HG02938 (cell line): Measurements from ENCODE around the gene RGS7BP.

Experiments
- ATAC-seq: cut with Tn5 transposase; IDR thresholded peaks from one replicate; pipeline ENCODE4 v1.9.1; 2021; ENCODE audit warnings: mild to moderate bottlenecking, moderate library complexity; ENCODE audit not compliant: unreplicated experiment

Gene RGS7BP

DNA sequence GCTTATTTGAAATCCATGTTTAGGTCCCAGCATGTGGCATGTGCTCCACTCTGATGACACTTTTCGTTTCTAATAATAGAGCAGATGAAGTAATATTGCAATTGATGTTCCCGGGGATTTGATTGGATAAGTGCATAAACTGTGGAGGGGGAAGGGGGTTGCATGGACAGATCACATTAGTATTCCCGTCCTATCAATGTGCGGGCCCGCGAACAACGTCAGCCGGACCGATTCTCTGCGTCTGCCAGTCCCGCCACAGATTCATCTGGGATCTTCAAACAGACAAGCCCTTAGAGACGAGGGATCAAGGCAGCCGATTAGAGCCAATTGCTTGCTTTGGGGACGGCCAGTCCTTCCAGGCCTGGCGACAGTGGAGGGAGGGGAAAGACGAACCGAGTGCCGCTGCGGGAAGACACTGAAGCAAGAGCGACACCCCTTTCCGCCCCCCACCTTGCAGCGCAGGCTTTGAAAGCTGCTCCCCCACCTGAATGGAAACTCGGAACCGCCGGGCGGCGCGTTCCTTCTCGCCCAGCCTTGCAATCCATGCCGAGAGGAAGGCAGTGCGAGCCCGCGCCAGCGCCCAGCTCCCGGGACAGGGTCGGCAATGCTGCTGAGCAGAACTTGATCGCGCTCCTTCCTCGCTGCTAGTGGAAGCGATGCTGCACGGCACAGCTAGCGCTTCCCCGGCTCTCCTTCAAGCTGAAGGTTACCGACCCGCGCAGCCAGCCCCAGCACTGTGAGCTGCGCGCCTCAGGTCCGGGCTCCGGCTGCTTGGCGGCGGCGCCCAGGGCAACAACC, at the start of gene RGS7BP:
RGS7BP (plus strand) TSS at position 247 of the 798 bp plus-strand sequence. CDS start 610 bp downstream, outside the sequence.
- no peak for ATAC-seq

DNA sequence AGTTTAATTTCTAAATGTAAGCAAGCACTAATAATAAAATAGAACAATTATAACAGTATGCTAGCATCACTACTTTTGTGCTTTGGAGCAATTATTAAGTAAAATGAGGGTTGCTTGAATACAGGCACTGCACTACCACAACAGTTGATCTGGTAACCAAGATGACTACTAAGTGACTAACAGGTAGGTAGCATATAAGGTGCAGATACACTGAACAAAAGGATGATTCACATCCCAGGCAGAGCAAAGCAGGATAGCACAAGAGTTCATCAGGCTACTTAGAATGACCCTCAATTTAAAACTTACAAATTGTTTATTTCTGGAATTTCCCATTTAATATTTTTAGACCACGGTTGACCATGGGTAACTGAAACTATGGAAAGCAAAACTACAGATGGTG, 48.0 kb upstream of the RGS7BP start:
- ATAC-seq: no peak

DNA sequence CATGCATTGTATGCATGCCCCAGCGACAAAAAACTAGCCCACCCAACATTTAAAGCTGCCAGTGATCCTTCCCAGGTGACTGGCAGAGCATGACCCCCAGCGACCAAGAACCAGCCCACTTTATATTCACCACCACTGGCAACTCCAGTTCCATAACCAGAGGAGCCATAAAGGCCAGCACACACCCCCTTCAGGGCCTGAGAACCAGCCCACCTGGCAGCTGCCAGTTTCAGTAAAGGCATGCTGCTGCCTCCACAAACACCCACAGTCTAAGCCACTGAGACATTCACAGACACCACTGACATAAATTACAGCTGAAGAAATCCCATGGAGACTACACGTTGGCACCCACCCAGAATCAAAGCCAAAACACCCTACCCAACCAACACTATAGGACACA, 46.9 kb upstream of the RGS7BP start:
- no peak for ATAC-seq

DNA sequence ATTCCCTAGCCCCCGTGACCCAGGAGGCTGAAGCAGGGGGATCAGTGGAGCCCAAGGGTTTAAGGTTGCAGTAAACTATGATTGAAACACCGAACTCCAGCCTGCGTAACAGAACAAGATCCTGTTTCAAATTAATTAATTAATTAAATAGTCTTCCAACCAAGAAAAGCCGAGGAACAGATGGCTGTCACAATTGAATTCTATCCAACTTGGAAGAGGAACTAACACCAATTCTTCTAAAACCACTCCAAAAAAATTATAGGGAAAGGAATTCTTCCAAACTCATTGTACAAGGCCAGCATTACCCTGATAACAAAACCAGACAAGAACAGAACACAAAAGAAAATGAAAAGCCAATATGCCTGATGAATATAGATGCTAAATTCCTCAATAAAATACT, 43.4 kb upstream of the RGS7BP start:
- ATAC-seq: no peak

DNA sequence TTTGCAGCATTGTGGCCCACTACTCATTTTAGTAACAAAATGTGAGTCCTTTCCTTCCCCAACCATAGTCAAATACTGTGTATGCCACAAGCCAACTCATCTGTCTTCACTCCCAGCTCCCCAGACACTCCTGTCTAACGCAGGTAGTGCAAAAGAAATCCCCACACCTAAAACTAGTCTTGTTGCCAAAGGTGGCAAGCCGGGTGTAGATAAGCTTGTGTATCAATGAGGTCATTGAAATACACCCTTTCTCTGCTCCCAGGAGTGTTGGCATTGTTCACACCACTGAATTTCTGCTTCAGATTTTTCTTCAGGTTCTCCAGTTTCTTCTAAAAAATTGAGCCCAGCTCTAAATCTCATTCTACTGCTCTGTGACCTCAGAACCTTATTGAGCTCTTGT, 19.7 kb upstream of the RGS7BP start:
- no peak for ATAC-seq

DNA sequence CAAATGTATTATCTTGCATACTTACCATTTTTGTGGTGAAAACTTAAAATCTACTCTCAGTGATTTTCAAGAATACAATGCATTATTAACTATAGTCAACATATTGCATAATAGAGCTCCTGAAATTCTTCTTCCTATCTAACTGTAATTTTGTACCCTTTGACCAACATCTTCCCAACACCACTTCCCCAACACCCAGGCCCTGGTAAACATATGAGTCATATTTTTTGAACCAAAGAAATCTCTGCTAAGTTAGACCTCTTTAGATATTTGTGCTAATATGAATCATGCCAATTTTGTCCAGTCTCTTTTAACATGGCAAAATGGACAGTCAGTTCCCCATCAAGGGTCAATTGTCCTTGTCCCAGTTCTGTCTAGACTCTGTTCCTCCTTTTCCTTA, 18.5 kb upstream of the RGS7BP start:
- no peak for ATAC-seq

DNA sequence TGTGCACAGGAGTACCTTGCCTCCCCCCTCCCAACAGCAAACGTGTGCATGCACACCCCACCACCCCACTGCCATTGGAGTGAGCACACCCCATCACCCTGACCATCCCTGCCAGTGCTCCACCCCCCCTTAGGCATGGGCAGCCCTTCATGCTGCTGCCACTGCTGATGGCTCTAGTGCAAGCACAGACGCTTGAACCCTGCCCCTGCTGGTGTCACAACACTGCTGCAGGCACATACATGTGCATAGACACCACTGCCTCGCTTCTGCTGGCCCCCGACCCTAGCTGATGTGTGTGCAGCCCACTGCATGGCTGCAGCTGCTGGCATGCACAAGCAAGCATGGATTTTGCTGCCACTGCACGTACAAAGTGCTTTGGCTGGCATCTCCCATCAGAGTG, 16.0 kb upstream of the RGS7BP start:
- ATAC-seq: no peak

DNA sequence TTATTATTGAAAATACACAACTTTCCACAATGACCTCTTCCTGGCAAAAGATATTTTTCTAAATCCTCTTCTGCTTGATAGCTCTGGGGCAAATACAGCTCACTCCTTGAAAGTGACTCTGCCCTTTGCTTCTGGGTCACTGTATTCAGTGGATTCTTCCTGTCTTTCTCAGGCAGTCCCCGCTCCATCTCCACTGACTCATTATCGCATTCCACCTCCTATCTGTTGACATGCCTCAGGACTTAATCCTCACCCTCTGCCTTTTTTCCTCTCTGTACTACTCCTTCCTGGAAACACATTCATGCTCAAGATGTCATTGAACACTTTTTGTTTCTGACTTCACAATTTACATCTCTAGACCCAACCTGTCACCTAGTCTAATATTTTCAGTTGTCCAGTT, 8.4 kb upstream of the RGS7BP start:
- no peak for ATAC-seq

DNA sequence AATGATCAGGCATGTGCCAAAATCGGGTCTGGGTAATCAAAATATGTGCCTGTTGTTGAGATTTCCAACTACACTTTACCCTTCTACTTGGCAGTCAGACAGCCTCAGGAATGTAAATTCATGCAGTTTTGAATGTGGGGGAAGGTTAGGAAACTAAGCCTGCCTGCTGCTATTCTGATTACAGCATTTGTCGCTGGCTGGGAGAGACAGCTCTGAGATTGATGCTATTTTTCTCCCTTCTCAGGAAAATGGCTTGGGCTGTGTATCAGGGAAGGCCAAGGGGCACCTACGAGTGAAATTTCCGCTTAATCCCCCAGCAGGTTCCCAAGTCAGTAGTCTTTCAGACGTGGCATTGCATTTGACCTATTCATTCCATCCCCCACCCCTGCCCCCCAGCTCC, 3.6 kb upstream of the RGS7BP start:
- ATAC-seq: no peak

DNA sequence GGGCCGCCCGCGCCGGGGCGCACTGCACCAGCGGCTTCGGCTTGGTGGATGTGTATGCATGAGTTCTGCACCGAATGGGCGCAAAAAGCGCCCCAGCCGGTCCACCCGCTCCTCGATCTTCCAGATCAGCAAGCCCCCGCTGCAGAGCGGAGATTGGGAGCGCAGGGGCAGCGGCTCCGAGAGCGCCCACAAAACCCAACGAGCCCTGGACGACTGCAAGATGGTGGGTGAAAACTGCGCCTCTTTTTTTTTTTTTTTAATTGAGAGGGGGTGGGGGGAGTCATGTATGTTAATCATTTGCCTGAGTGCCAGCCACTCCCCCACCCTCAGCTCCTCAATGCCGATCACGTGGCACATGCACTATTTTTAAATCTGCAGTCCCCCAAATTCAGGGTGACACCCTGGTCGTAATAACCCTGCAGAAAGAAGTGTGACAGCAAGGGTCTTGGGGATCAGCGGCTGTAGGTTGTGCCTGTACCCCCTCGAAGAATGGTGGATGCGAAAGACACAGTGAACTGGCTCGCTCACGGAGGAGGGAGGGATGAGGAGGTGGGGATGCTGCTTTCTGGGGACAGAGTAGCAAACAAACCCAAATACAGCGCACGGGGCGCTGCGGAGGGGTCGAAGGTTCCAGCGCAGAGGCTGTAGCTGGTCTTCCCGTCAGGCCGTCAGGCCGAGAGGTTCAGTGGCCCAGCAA, 900 bp downstream of the RGS7BP start:
- ATAC-seq: no peak

DNA sequence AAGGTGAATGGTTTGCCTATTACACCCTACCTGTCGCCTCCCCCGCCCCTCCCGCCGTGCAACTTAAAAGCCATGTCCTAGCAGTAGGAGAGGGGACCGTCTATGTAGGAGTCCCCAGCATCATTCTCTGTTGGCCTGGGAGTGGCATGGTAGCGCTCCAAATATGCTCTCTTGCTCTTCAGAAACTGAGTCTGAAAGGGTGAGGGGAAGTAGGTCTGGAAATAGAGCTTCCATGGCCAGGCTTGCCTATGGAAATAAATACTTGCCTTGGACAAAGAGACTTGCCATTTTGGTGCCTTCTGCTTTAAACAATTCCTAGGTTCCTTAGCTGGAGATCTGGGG, 1.4 kb downstream of the RGS7BP start:
- ATAC-seq: no peak

DNA sequence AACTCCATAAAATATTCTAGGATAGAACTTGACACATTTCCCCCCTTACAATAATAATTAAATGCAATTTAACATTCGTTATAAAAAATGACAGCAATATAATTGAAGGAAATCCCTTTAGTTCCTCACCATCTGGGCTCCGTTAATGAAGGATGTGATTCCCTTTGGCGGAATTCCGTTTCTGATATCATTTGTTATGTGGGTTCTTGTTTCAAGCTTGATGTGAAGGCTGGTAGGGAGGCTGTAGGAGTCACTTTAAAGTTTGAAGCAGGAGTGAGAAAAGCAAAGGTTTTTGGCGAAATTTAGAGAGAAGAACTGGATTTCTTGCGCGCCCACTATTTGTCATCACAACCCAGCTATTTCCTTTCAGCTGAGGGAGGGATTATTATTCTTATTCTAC, 4.0 kb downstream of the RGS7BP start:
- ATAC-seq: no peak

DNA sequence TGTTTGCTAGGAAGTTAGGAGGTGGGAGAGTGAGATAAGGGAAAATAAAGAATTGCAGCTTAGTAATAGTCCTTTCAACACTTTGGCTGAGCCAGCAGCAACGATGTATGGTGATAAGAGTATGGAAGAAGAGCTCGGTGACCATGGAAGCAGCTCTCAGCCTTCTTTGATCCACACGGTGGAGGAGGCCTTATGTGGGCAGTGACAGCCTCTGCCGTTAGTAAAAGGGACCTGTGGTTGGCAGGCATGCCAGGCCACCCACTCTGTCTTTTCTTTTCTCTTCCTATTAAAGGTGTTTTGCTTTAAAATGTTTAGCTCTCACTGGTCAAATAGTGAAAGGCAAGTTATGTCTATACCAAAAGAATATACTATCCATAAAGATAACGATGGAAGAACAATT, 7.7 kb downstream of the RGS7BP start:
- ATAC-seq: no peak

DNA sequence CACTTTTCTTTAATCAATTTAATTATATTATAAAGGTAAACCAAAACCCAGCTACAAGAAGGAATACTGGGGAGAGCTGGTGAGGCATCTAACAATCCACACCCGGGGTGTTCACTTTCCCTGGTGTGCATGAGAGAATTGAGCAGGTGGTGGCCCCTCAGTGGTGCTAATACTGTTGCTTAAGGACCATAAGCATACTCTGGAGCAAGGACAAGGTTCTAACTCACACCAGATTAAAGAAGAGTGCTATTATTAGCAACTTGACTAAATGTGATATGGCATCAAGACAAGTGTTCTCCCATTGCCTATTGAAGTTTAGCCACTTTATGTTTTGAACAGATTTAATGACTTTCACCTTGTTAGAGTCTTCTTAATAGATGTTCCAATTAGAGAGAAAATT, 8.8 kb downstream of the RGS7BP start:
- no peak for ATAC-seq

DNA sequence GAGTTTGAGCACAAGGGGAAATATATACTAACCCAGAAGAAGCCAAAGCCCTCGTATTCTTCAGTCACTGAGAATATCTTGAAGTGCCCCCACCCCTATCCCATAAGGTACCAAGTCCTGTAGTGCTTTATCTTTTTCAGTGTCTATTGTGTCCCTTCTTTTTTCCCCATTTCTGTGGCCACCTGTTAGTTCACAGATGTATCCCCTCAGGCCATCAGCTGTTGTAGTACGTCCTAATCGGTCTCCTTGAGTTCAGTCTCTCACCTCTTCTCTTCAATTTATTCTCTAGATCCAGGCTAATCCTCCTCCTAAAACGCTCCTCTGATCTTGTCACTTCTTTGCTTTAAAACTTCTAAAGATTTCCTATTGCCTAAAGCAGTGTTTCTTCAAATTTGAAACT, 10.4 kb downstream of the RGS7BP start:
- ATAC-seq: no peak

DNA sequence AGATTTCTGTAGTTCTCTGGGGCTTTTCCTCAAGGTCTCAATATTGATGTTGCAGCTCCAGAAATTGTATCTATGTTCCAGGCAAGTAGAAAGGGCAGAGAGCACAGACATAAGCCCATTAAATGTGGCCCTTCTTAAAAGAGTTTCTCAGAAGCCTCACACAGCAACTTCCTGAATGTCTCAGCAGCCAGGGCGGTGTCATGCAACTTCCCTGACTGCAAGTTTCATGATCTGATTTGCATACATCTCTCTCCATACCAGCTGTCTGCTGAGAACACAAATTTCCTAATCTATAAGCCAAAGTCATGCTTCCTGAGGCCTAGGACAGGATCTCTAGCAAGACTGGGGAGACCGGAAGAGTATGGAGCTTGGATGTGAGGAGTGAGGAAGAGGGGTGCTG, 13.0 kb downstream of the RGS7BP start:
- peak; percentile 89 for ATAC-seq

DNA sequence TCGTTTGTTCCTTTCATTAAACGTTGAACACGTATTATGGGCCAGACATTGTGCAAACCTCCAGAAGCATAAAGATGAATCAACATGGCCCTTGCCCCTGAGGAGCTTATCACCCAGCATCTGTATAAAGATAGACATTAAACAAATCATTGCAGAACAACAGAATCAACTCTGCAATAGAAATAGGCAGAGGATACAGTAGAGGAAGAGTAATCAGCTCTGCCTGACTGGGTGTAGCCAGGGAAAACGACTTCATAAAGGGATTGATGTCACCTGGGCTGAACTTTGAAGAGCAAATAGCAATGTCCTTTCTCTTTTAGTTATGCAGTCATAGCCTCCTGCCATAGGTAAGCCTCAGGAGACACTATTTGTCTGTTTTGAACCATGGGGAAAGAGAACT, 13.4 kb downstream of the RGS7BP start:
- ATAC-seq: no peak

DNA sequence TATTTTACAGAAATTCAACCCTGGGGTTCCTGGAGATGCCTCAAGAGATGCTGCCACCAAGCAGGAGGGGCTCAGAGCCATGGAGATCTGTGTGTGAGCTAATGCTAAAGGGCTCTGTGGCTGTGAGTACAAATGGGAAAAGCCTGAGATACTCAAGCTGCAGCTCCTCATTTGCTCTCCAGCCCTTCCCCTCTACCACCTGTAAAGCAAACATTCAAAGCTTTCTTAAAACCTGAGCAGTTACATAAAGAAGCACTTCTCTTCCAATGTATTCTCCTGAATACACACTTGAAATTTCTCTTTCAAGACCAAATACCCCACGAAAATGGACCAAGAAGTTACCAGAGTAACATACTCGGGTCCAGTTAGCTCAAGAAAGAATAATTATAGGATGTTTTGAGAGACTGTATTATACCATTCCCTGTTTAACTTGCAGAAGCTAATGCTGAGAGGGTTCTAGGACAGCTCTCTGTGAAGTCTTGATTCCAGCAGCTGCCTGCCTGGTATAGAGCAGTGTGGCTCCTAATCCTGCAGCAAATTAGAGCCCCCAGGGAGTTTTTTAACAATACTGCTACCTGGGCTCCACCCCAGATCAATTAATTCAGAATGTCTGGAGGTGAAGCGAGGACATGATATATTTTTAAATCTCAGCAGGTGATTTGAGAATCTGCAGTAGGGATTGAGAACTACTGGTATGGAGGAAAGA, 21.1 kb downstream of the RGS7BP start:
- no peak for ATAC-seq

DNA sequence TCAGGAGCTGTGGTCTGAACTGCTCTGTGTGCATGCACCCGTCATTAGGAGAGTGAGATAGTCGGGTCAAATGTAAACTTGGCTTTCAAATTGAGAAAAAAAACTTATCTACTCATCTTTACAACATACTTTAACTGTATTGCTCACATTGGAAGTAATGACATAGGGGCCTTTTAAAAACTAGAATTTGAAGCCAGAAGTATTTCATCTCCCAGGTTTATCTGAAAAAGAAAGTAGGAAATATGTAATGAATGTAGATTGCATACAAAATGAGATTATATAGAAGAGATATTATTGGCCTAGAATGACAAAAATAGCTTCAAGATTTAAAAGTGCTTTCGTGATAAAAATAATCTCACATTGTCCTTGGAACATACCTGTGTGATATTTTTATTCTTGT, 24.3 kb downstream of the RGS7BP start:
- no peak for ATAC-seq

DNA sequence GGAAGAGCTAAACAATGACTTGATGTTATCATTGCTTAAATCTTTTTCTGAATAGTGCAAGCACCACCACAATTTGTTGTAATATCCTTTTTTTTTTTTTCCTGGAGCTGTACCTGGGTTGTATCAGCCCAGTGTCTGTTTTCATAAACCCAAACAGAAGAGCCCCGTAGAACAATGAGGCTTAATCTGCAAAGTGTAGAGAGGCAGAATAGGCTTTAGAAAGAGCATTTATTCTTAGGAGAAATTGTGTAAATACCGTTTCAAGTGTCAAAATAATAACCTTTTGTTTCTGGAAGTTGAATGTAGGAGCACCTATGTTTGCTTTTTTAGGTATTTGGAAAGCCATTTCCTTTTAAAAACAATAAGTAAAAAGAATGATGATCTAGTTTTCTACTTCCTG, 26.4 kb downstream of the RGS7BP start:
- peak; percentile 35 for ATAC-seq

DNA sequence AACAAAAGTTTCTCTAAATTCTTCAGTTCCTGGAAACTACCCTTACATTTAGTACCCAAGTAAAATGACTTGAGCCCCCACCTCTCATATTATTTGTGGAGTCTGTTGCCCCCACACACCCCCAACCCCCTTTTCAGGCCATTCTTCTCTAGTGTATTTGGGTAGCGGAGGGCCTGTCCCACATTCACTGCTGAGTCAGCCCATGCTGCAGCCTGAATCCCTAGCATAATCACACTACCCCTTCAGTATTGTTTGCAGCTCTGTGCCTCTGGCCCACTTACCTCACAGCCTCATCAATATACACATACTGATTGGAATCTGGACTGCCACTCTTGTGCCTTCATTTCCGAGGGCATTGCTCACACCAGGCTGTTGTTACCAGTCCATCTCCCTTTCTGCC, 26.8 kb downstream of the RGS7BP start:
- ATAC-seq: peak; percentile 48

DNA sequence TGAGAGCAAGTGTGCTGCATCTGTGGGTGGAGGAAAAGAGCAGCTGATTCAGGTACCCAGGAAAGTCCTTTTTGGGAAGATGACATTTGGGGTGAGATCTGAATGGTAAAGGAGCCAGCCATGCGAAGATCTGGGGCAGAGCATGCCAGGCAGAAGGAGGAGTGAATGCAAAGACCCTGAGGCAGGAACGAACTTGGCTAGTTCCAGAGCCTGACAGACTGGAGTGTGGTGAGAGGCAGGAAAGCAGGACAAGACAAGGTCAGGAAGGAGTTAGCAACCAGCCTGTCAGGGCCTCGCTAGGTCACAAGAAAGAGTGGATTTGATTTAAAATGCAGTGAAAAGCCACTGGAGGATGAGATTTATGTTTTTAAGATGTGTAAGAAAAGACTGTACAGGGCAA, 28.2 kb downstream of the RGS7BP start:
- ATAC-seq: no peak
